Measurements from ENCODE around the gene MACROD2.

Gene MACROD2

GRCh38 chr20:14838663-14839628 is 843.6 kb downstream of the MACROD2 start:
- no peak for DNase-seq

- no peak for DNase-seq
These were observed 850.2 kb downstream of the MACROD2 start for GRCh38 chr20:14845199-14846160.

GRCh38 chr20:14848806-14849205 is 853.5 kb downstream of the MACROD2 start:
- DNase-seq, result no peak

- no peak for DNase-seq
These were observed 857.8 kb downstream of the MACROD2 start for GRCh38 chr20:14853079-14853478.

- no peak for DNase-seq
These were observed 859.9 kb downstream of the MACROD2 start for GRCh38 chr20:14855171-14855570.

- DNase-seq, result no peak
These were observed 864.3 kb downstream of the MACROD2 start for GRCh38 chr20:14859627-14860026.

- DNase-seq, result no peak
These were observed 865.1 kb downstream of the MACROD2 start for GRCh38 chr20:14860410-14860814.

- no peak for DNase-seq
These were observed 865.8 kb downstream of the MACROD2 start for GRCh38 chr20:14861028-14861699.

- DNase-seq, result no peak
These were observed 869.9 kb downstream of the MACROD2 start for GRCh38 chr20:14865169-14865568.

- no peak for DNase-seq
These were observed 870.4 kb downstream of the MACROD2 start for GRCh38 chr20:14865731-14866130.

- no peak for DNase-seq
These were observed 871.7 kb downstream of the MACROD2 start for GRCh38 chr20:14866841-14867514.

GRCh38 chr20:14877301-14878028 is 882.1 kb downstream of the MACROD2 start:
- no peak for DNase-seq

- DNase-seq, result no peak
These were observed 883.3 kb downstream of the MACROD2 start for GRCh38 chr20:14878676-14879019.

GRCh38 chr20:14879020-14879697 is 883.8 kb downstream of the MACROD2 start:
- DNase-seq, result no peak

- no peak for DNase-seq
These were observed 884.5 kb downstream of the MACROD2 start for GRCh38 chr20:14879839-14880238.

- no peak for DNase-seq
These were observed 886.2 kb downstream of the MACROD2 start for GRCh38 chr20:14881518-14881917.

GRCh38 chr20:14882157-14882556 is 886.8 kb downstream of the MACROD2 start:
- no peak for DNase-seq

GRCh38 chr20:14882846-14883245 is 887.5 kb downstream of the MACROD2 start:
- DNase-seq, result no peak

GRCh38 chr20:14883324-14883723 is 888.0 kb downstream of the MACROD2 start:
- DNase-seq, result no peak

- no peak for DNase-seq
These were observed 890.3 kb downstream of the MACROD2 start for GRCh38 chr20:14885661-14886060.

- no peak for DNase-seq
These were observed 892.8 kb downstream of the MACROD2 start for GRCh38 chr20:14888134-14888533.
